HG02763 (cell line): ENCODE measurements around the gene USP10.

Experiments used
- ATAC-seq: cut with Tn5 transposase; IDR thresholded peaks from one replicate; pipeline ENCODE4 v1.9.1; 2021; ENCODE audit warnings: mild to moderate bottlenecking, moderate library complexity; ENCODE audit not compliant: unreplicated experiment

Gene USP10

DNA sequence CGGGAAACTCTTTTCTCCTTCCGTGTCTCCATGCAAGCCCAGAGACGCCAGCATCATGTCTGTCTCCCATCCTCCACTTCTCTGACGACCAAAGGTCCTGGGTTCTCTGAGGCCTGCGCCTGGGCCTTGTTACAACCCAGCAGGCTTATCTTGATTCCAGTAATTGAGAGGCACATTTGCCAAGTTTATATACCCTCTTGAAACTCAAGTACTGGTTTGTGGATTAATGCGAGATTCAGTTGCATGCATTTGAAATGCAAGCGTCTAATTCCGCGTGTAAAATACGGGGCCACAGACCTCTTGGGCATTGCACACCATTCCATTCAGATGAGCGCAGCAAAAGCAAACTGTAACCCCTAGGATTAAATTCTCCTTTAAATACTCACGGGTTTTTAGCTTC lies 91.3 kb downstream of the USP10 start:
- ATAC-seq: no peak

DNA sequence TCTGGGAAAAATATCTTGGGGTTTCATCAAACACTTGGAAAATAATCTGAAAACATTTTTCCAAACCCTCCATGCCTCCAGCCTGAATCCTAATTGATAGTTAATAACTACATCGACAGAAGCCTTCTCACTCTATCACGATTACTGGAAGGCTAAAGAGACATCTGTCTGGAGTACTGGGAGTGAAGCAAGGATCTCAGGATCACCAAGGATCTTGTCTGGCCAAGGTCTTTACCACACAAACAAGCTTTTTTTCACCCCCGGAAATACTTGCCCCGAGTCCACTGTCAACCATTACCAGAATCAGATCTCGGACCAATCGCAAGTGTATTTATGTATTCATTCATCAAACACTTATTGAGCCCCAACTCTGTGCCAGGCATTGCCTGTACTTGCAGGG lies 91.7 kb downstream of the USP10 start:
- no peak for ATAC-seq

DNA sequence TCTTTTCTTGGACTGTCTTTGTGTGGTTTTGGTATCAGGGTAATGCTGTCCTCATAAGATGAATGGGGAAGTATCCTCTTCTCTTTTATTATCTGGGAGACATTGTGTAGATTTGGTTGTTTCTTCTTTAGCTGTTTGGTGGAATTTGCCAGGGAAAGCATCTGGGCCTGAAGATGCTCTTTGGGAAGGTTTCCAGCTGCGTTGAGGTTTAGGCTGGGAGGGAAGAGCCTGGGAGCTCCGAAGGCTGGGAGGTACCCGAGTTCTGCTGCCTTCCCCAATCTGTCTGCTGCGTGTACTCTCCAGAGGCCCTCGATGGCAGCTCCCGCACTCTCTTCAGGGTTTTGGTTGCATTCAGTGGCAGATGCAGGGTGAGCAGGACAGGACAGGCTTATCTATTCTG lies 94.4 kb downstream of the USP10 start:
- ATAC-seq: no peak

DNA sequence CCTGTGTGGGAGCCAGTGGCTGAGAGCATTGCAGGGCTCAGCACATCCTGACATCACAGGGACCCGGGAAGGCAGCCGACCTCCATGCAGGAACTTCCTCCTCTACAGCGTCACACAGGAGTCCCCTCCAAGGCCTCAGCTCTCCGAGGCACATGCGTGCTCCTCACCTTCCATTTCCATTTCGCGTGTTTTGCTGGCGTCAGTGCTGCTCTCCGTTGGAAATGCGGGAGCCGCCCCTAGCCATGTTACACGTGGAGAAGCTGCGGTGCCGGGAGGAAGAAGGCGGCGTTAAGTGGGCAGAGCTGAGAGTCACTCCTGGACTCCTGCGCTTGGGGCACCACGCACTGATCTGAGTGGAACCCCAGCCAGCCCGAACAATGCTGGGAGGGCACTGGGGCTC lies 94.8 kb downstream of the USP10 start:
- ATAC-seq: no peak

DNA sequence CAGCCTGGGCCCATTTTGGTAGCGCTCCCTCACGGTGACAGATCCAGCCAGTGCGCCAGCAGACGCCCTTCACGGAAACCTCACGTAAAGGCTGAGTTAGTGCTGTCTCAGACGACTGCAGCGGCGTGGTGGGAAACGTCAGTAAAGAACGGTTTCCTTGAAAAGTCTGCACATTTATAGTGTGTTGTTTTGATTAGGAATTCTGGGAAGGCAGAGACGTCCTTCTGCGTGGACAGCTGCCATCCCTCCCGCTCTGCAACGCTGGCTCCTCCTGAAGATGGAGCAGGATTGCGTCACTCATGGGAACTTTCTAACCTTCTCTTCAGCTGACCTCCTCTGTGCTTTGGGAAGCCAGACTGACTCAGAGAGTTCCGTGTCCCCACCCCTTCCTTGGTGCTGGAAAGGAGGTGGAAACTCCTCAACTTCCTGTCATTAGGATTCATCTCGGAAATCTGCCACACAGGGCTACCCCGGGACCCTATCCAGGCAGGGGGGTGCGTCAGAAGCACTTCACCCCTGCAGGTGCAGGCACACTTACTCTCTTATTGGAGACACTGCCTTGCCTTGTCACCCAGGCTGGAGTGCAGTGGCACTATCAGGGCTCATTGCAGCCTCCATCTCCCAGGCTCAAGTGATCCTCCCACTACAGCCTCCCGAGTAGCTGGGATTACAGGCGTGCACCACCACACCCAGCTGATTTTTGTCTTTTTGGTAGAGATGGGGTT lies 95.7 kb downstream of the USP10 start:
- ATAC-seq: no peak

DNA sequence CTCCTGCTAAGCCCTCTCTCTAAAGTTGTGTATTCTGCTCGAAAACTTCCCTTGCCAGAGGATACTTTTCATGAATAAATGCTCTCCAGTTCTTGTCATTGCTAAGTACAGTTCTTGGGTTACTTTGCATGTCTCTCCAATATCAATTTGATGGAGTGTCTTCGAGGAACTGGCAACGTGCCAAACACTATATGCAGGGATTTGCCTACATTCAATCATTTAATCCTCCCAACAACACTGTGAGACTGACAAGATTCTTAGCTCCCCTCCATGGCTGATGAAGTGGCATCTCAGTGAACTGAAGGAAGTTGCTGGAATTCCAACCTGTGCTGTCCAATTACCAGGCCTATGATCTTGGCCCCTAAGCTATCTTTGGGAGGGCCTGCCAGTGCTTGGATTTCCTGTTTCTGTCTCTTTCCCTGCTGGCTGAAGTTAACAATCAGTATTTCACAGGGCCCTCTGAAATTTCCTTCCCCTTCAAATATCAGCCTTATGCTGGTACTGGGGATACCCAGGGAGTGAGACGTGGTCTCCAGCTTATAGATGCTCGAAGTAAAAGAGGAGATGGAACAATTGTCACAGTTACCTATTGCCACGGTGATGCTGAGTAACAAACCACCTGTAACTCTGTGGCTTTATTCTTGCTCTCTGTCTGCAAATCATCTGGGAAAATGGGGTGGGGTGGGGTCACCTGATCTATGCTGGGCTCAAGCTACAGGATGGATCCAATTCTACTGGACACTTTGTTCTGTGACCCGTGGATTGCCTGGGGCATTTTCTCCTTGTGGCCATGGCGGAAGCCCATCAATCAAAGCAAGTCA lies 100.6 kb downstream of the USP10 start:
- ATAC-seq: no peak

DNA sequence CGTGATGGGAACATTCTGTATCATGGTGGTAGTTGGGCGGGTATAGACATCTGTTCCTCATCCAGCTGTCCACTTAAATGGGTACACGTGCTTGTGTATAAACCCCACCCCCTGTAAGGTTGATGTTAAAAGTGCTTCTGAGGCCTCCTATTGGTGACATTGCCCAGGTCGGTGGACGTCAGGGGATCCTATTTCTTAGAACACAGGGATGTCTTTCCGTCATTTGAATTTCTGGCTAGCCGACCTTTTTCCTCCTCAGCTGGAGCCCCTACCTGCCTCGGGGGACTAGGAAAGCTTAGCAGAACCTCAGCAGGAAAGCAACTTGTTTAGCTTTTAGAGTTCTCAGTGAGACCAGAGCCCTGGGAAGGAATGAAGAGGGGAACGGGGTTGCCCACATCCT lies 103.3 kb downstream of the USP10 start:
- no peak for ATAC-seq

DNA sequence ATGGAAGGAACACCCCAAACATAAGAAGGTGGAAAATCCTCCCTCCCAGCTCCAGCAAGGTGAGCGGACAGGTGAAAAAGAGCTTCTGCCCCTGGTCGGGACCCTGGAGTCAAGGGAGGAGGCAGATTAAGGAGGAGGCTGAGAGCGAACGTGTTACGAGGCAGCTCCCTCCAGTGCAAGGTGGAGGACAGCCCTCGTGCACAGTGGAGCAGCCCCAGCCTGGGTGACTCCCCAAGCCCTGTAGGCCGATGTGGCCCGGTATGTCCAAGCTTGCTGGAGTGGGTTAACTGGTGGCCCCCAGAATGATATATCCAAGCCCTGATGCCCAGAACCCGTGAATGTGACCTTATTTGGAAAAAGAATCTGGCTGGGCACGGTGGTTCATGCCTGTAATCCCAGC lies 104.5 kb downstream of the USP10 start:
- ATAC-seq: no peak

DNA sequence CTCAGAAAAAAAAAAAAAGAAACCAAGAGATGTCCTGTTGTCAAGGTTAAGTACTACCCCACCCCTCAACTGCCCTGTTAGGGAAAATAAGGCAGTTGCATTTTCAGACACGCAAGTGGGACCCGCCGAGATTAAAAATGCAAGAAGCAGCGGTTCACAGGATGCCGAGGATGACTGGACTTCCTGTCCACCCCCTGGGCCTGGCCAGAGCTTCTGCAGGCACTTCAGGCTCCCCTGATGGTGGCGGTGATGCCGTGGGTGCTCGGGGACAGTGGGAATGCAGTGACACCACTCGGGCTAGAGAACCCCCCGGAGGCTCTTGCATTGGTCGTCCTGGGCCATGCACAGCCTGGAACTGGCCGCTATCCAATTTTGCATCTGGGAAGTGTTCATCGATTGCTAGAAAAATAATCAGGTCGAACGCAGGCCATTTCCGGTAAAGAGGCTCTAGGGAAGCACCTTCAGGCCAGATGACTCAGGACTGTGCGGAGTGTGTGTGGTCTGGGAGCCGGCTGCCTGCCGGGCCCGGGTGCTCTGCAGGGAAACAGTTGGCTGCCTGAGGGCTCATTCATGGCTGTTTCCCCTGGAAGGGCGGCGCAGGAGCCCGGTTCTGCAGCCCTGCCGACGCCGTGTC lies 106.6 kb downstream of the USP10 start:
- no peak for ATAC-seq

DNA sequence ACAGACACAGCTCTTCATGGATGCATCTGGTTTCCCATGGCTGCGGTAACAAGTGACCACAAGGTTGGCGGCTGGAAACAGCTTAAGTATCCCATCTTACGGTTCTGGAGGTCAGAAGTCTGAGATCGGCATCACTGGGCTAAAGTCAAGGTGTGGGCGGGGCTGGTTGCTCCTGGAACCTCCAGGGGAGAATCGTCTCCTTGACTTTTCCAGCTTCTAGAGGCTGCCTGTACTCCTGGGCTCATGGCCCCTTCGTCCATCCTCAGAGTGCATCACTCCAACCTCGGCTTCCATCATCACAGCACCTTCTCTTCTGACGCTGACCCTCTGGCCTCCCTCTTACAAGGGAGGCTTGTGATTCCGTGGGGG lies 107.1 kb downstream of the USP10 start:
- no peak for ATAC-seq

DNA sequence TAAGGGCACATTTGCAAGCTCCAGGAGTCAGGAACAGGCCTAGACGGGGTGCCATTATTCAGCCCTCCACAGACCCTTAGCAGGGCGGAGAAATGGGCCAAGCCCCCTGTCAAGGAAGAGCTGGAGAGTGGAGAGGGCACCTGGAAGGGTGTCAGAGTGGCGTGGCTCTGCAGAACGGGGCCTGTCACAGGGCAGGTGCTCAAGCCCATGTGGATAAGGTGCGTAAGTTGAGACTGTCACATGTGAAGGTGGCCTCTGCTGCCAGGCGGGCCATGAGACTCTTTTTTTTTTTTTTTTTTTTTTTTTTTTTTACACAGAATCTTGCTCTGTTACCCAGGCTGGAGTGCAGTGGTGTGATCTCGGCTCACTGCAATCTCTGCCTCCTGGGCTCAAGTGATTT lies 108.0 kb downstream of the USP10 start:
- ATAC-seq: no peak

DNA sequence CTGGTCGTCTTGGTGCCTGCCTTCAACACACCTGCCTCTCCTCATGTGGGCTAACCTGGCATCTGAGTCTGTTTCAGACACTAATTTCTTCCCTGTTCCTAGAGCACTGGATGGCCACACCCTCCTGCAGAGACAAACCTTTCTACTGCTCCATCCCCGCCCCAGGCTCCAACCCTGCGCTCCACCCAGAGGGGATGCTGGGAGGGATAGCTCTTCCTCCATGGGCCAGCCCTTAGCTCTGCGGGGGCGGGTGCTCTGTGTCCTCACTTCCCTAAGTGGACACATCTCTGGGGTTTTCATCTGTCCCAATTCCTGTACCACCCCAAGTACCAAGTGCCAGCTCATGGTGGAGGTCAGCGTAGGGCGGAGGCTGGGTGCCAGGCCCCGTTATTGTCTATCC lies 109.0 kb downstream of the USP10 start:
- no peak for ATAC-seq

DNA sequence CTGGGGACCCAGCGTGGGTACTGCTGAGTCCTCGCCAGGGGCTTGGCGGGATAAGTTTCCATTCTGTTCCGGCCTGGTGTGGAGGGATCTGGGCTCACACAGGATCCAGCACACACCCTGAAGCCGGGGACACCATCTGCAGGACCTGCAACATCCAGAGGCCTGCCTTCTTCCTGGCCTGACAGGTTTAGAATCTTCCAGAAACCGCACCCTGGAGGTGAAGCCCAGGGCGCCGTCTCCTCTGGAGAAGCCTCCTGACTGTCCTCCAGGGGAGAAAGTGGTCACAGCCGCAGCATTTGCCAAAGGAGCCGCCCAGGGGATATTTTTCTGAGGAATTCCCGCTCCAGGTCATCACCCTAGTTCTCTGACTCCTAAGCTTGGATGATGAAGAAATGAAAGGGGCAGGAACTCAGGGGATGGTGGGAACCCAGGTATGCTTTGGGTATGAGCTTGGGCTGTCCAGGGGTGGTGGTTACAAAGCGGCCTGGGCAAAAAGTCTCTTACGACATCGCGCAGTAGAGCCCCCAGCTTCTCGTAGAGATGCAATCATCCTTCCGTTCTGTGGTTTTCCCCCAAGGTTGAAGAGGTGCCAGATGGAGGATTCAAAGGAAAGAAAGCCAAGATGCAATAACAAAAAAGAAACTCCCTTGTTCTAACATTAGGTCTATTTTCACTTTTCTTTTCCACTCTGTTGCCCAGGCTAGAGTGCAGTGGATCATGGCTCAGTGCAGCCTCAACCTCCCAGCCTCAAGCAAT lies 110.9 kb downstream of the USP10 start:
- no peak for ATAC-seq

DNA sequence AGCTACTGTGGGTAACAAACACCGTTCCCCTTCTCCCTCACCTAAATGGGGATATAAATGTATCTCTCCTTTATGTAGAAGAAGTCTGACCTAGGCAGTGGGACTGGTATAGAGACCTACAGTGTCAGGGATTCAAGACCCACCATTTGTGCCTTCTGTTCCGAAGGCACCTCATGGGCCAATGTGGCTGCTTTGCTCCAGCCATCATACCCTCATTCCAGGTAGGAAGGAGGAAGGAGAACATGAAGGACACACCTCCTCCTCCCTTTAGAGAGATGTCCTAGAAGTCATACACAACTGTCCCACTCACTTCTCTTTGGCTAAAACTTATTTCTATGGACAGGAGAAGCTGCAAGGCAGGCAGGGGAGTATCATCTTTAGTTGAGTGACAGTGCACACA lies 111.7 kb downstream of the USP10 start:
- ATAC-seq: no peak

DNA sequence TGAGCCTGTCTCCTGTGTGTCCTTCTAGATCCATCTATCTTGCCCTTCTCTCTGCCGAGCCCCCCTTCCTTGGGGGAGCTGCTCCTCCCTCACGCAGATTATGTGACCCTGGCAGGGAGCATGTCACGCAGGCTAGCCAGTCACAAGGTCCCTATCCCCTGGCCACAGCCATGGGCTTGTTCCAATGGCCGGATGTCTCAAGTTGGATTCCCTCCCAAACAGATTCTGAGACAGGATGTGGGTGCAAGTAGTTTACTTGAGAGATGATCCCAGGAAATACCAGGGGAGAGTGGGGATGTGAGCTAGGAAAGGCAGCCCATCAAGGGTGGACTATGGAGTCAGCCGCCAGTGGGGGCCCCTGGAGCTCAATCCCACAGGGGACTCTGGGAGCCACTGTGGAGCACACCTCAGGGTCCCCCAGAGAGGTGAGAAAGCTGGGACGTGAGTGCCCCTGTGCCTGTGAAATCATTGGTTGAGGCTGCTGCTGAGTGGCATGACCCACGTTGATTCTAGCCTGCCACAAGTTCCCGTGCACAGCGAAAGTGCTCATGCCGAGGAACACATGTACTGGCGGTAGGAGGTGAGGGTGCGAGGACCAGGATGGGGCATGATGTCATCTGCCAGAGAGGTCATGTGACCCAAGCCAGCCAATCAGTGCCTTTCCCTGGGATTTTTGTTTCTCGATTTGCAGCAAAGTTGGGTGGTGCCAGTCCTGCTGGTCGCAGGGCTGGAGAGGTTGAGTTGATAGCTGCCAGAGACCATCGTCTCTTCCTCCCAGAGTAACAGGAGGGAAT lies 113.5 kb downstream of the USP10 start:
- no peak for ATAC-seq

DNA sequence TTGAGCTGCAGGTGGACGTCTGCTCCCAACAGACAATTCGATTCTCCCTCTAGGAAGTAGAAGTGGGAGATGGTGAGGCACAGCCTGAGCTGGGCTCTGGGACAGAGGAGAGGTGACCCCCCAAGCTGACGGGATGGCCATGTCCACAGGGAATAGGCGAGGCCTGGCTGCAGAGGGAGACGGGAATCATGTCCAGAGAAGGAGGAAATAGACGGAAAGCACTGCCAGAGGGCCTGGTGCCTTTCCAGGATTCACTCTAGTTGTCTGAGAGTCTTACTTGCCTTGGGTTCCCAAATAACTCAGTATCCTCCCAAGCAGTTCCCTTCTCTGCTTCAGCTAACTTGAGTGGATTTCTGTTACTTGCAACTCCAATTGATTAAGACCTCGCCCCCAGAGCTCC lies 115.7 kb downstream of the USP10 start:
- ATAC-seq: no peak

DNA sequence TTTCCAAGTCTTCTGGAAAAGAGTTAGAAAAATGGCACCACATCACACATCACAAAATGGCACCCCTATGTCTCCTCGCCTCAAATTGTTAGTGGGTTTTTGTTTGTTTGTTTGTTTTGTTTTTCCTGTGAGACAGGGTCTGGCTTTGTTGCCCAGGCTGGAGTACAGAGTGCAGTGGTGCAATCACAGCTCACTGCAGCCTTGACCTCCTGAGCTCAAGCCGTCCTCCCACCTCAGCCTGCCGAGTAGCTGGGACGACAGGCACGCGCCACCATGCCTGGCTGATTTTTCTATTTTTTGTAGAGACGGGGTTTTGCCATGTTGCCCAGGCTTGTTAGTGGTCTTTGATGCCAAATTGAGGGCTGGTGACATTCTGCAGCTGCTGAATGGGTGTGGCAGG lies 116.2 kb downstream of the USP10 start:
- ATAC-seq: no peak

DNA sequence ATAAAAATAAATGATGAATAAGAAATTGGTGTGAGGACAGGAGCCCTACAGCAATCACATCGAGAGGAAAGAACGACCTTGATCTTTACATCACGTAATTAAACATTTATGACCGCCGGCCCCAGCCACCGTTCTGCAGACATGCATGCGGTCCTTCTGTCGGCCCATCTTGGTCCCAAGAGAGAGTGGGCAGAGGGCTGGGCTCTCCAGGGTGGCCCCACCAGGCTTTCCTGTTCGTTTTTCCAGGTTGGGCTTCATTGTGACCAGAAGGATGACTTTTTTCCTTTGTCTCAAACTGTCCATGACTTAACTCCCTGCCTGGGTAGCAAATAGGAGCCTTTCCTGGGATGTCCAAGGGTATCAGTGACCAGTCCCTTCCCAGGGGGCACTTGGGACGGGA lies 116.7 kb downstream of the USP10 start:
- no peak for ATAC-seq

DNA sequence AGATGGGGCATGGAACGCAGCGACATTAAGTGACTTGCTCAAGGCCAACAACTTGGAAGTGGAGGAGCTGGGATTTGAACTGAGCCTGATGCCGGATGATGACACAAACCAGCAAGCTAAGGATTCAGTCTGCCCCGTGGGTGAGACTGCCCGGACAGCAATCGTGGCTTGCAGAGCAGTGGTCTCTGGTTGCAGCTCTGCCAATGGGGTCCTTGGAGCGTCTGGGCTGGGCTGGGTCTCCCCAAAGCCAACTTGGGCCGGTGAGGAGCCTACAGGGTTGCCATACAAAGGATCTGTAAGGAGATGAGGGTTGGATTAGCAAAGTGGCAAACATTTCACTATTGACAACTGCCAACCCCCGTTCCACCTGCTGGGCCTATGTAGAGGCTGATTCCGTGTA lies 117.4 kb downstream of the USP10 start:
- no peak for ATAC-seq

DNA sequence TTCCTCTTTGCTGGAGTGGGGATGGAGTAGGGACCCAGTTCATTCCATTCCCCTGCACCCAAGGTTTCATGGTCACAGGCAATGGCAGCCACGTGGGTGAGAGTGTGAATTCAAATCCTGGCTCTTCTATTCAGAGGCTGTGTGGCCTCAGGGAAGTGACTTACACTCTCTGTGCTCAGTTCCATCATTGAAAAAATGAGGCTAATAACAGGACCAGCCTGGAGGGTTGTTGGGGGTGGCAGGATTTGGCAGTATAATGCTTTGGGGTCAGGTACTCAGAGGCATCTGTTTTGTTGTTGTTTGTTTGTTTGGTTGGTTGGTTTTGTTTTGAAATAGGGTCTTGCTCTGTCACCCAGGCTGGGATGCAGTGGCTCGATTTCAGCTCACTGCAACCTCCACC lies 117.8 kb downstream of the USP10 start:
- no peak for ATAC-seq

DNA sequence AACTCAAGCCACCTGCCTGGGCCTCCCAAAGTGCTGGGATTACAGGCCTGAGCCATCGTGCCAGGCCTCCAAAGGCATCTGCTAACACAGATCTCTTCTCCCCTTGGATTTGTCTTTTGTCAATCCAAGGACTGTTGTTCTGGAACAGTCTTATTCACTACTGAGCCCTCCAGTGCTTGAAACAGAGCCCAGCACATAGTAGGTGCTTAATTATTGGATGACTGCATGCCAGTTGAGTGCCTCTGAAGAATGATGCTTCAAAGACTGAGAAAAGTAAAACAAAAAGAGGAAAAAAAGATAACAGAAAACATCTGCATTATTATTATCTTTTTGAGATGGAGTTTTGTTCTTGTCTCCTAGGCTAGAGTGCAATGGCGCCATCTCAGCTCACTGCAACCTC lies 118.3 kb downstream of the USP10 start:
- ATAC-seq: no peak
